ENCODE measurements around the gene MAN1C1. TPM values are rescaled to one million over a fixed set of nuclear protein-coding genes. Genes with fewer than 3 reads are reported as not detected.

Gene MAN1C1
- total and polyA plus RNA-seq, 10 of the 15 experiments (the other 5 are each of a cell fraction or from before 2014, with no cell fraction given) = 0.12 to 0.56 (median 0.22) TPM; not detected in 3

DNA sequence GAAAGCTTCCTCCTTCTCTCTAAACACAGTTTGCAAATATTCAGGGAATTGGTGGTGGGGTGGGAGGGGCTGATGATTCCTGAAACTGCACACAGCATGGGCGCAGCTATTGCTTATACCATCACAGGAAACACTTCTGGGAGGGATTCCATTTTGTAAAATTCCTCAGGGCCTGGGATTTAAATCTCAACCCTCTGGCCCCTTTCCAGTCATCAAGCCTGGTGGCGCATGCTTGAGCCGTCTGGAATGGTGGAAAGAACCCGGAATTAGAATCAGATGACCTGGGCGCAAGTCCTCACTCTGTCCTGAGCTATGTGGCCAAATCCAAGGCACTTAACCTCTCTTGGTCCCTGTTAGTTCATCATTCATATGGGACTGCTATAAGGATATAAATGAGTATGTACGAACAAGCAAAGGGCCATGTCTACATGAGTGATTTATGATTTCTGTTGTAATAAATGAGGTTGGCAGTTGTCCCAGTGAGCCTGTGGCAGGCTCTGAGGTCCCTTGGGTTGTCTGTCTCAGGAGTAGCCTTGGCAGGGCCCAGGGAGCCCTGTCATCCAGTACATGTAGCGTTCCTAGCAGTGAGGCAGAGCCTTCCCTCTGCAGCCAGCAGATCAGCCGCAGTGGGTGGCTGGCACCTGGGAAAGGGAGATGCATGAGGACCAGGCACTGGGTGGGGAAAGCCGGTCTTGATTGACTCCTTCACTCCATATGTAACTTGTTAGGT is 72.0 kb downstream of the MAN1C1 start (continued):
- TF ChIP-seq, protein P1, sequence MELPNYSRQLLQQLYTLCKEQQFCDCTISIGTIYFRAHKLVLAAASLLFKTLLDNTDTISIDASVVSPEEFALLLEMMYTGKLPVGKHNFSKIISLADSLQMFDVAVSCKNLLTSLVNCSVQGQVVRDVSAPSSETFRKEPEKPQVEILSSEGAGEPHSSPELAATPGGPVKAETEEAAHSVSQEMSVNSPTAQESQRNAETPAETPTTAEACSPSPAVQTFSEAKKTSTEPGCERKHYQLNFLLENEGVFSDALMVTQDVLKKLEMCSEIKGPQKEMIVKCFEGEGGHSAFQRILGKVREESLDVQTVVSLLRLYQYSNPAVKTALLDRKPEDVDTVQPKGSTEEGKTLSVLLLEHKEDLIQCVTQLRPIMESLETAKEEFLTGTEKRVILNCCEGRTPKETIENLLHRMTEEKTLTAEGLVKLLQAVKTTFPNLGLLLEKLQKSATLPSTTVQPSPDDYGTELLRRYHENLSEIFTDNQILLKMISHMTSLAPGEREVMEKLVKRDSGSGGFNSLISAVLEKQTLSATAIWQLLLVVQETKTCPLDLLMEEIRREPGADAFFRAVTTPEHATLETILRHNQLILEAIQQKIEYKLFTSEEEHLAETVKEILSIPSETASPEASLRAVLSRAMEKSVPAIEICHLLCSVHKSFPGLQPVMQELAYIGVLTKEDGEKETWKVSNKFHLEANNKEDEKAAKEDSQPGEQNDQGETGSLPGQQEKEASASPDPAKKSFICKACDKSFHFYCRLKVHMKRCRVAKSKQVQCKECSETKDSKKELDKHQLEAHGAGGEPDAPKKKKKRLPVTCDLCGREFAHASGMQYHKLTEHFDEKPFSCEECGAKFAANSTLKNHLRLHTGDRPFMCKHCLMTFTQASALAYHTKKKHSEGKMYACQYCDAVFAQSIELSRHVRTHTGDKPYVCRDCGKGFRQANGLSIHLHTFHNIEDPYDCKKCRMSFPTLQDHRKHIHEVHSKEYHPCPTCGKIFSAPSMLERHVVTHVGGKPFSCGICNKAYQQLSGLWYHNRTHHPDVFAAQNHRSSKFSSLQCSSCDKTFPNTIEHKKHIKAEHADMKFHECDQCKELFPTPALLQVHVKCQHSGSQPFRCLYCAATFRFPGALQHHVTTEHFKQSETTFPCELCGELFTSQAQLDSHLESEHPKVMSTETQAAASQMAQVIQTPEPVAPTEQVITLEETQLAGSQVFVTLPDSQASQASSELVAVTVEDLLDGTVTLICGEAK (IDR thresholded peaks at IDR 0.05; ENCODE audit: borderline replicate concordance) = no peak
- TF ChIP-seq, protein P2, sequence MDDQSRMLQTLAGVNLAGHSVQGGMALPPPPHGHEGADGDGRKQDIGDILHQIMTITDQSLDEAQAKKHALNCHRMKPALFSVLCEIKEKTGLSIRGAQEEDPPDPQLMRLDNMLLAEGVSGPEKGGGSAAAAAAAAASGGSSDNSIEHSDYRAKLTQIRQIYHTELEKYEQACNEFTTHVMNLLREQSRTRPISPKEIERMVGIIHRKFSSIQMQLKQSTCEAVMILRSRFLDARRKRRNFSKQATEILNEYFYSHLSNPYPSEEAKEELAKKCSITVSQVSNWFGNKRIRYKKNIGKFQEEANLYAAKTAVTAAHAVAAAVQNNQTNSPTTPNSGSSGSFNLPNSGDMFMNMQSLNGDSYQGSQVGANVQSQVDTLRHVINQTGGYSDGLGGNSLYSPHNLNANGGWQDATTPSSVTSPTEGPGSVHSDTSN (IDR thresholded peaks at IDR 0.05; ENCODE audit: insufficient replicate concordance, low read depth, low read length) = no peak
- TF ChIP-seq, protein P3, sequence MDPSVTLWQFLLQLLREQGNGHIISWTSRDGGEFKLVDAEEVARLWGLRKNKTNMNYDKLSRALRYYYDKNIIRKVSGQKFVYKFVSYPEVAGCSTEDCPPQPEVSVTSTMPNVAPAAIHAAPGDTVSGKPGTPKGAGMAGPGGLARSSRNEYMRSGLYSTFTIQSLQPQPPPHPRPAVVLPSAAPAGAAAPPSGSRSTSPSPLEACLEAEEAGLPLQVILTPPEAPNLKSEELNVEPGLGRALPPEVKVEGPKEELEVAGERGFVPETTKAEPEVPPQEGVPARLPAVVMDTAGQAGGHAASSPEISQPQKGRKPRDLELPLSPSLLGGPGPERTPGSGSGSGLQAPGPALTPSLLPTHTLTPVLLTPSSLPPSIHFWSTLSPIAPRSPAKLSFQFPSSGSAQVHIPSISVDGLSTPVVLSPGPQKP (IDR thresholded peaks at IDR 0.05; ENCODE audit: low read depth, low read length) = no peak
- TF ChIP-seq, protein P4, sequence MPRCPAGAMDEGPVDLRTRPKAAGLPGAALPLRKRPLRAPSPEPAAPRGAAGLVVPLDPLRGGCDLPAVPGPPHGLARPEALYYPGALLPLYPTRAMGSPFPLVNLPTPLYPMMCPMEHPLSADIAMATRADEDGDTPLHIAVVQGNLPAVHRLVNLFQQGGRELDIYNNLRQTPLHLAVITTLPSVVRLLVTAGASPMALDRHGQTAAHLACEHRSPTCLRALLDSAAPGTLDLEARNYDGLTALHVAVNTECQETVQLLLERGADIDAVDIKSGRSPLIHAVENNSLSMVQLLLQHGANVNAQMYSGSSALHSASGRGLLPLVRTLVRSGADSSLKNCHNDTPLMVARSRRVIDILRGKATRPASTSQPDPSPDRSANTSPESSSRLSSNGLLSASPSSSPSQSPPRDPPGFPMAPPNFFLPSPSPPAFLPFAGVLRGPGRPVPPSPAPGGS (IDR thresholded peaks at IDR 0.05; ENCODE audit: borderline replicate concordance, insufficient read depth, low read depth, low read length, poor library complexity, severe bottlenecking) = no peak
- TF ChIP-seq RFX5 (IDR thresholded peaks at IDR 0.05; ENCODE audit: low read depth, low read length) = no peak
- TF ChIP-seq NFYA (IDR thresholded peaks at IDR 0.05; ENCODE audit: borderline replicate concordance, low read depth, low read length) = no peak
- no peak for TF ChIP-seq BACH1 (IDR thresholded peaks at IDR 0.05; ENCODE audit: borderline replicate concordance)
- TF ChIP-seq ZZZ3 (IDR thresholded peaks at IDR 0.05; ENCODE audit: control insufficient read depth, insufficient read length, low read depth) = no peak

Measured in GM12878 (cell line).